ENCODE measurements around the gene SCYGR1.
"Not testable (repeated sequence)": the region's sequence is repeated elsewhere in the genome, so short reads cannot be mapped to it uniquely, and the experiment has no call there.

Gene SCYGR1

DNA sequence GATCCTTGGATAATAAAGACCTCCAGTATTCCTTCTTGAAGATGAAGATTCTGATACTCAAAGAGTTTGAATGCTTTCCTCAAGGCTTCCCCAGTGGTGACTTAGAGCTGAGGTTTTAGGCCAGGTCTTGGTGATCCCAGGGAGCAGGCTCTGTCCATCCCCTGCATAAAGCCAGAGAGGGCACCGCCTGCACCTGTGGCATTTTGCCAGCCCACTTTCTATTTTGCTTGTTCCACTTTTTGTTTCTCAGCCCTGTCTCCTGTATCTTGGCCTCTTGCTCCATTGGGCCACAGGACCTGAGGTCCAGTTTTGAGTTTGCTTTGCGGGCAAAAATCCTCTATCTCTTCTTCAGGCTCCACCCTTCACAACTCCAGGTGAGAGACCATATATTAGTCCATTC is 6.7 kb upstream of the SCYGR1 start:
- no peak for DNase-seq (ENCODE audit: low read depth)
- TF ChIP-seq, protein P1, sequence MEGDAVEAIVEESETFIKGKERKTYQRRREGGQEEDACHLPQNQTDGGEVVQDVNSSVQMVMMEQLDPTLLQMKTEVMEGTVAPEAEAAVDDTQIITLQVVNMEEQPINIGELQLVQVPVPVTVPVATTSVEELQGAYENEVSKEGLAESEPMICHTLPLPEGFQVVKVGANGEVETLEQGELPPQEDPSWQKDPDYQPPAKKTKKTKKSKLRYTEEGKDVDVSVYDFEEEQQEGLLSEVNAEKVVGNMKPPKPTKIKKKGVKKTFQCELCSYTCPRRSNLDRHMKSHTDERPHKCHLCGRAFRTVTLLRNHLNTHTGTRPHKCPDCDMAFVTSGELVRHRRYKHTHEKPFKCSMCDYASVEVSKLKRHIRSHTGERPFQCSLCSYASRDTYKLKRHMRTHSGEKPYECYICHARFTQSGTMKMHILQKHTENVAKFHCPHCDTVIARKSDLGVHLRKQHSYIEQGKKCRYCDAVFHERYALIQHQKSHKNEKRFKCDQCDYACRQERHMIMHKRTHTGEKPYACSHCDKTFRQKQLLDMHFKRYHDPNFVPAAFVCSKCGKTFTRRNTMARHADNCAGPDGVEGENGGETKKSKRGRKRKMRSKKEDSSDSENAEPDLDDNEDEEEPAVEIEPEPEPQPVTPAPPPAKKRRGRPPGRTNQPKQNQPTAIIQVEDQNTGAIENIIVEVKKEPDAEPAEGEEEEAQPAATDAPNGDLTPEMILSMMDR (IDR thresholded peaks at IDR 0.05; ENCODE audit: control insufficient read depth, extremely low read depth, insufficient read depth), result no peak
- no peak overlapping the region for H3K4me3 ChIP-seq (ENCODE audit: low read depth, low read length)

DNA sequence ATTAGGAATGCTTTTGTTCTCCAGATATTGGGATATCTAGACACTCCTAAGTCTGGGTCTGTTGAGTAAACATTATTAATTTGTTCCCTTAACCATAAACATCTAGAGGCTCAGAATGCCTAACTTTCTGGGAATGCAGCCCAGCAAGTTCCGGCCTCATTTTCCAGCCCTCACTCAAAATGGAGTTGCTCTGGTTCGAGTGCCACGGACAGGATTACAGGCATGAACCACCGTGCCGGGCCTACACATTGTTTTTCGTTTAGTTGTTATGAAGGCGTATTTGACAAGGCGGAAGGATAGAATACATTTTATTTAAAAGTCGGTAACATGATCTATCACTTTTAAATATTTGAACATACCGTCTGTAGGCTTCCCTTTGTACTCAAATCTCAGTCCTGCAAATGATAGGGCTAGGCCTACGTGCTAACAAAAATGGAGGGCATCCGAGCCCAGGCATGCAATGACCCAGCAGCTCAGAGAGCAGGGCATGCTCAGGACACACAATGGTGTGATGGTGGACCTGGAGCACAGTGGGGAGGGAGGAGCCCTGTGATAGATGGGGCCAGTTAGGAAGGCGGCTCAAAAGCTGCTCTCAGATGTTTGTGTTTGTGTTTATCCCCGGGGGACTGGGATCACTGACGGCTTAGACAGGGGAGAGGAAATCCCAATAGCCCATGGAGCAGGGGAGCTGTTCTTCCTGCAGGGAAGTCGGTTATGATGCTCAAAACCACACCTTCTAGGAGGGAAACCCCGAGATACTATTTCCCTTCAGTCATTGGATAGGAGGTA is 2.9 kb upstream of the SCYGR1 start:
- TF ChIP-seq, protein P1 (IDR thresholded peaks at IDR 0.05; ENCODE audit: control insufficient read depth, extremely low read depth, insufficient read depth), result no peak
- DNase-seq (ENCODE audit: low read depth), result no peak

DNA sequence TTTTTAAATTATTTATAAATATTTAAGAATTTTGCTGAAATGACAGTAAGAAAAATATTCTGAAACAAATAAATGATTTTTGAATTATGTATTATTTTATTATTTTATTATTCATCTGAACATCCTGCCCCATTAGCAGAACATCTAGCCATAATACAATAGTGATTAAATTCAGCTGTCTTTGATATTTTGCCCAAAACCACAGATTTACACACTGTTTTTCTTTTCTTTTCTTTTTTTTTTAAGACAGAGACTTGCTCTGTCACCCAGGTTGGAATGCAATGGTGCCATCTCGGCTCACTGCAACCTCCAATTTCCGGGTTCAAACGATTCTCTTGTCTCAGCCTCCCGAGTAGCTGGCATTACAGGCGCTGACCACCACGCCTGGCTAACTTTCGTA is 1.9 kb upstream of the SCYGR1 start:
- TF ChIP-seq, protein P1 (IDR thresholded peaks at IDR 0.05; ENCODE audit: control insufficient read depth, extremely low read depth, insufficient read depth), result no peak
- no peak for DNase-seq (ENCODE audit: low read depth)
- H3K4me3 ChIP-seq (ENCODE audit: low read depth, low read length), result no peak overlapping the region

More for the DNA sequence above, 2.9 kb upstream of the SCYGR1 start:
- H3K4me3 ChIP-seq (ENCODE audit: low read depth, low read length), result no peak overlapping the region

DNA sequence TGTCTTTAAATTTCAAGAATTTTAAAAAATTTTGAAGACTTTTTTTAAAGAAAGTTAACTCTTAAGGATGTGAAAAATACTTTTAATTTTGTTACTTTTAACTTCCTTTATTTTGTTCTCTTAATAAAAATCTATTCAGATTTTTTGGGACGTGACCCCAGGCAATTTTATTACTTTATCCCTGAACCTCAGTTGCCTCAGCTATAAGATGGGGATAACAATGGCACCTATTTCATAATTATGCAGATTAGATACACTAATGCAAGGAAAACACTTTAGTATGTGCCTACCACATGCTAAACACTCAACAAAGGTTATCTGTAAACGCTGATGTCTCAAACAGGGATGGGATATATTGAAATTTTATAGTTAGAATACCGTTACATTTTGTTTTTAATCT is 1.5 kb upstream of the SCYGR1 start:
- H3K4me3 ChIP-seq (ENCODE audit: low read depth, low read length), result no peak overlapping the region
- TF ChIP-seq, protein P1 (IDR thresholded peaks at IDR 0.05; ENCODE audit: control insufficient read depth, extremely low read depth, insufficient read depth), result no peak
- DNase-seq (ENCODE audit: low read depth), result no peak

DNA sequence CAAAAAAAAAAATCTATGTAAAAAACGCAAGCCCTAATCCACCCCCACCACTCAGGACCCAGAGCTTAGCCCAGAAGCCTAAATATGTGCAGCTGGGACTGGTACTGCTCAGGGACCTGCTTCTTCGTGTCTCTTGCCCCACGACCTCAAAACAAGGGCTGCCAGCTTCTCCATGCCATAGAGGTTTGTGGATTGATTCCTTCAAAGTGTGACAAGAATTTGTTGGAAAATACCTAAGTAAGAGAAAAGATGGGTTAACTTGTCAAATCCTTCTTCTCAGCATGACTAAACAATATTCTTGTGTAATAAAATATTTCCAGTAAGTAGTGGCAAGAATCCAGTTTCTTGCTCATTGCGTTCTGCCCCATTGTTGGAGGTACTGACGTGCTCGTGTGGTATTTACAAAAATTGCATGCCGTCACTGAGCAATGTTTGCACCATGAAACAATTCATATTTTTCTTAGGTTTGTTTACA is 825 bp upstream of the SCYGR1 start:
- no peak for DNase-seq (ENCODE audit: low read depth)
- no peak overlapping the region for H3K4me3 ChIP-seq (ENCODE audit: low read depth, low read length)
- TF ChIP-seq, protein P1 (IDR thresholded peaks at IDR 0.05; ENCODE audit: control insufficient read depth, extremely low read depth, insufficient read depth), result no peak

DNA sequence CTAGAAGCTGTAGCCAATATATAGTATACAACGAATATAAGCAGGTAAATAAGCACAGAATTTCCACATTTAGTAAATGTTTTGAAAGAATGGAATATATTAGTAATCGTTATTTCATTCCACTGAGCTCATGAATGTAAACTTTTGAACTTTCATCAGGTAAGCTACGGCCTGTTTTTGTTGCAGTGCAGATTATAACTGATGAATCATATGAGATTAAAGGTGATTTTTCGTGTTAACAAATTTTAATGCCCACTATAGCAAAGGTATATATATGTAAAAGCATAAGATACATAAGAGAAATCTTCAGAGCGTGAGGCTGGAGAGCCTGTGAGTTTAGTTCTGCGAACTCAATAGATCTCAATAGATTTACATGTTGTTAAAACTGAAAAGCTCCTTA is 1.1 kb downstream of the SCYGR1 start:
- no peak for DNase-seq (ENCODE audit: low read depth)
- H3K4me3 ChIP-seq (ENCODE audit: low read depth, low read length), result no peak overlapping the region
- TF ChIP-seq, protein P1 (IDR thresholded peaks at IDR 0.05; ENCODE audit: control insufficient read depth, extremely low read depth, insufficient read depth), result no peak

DNA sequence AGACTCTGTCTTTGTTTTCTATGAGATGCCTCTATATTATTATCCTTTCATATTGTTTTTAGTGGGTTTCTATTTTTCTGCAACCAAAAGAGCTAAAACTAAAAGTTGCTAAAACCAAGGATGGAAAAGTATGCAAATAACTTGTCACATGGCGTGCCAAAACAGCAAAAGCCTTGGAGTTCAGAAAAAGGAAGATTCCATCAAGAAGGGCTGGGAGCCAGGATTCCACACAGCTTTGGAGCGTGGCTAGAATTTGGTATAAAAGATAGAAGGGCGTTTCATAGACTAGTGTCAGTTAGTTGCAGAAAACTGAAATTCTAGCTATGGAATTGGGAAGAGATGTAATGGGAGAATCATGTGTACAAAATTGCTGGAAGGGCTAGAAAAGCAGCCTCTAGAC is 4.1 kb downstream of the SCYGR1 start:
- TF ChIP-seq, protein P1 (IDR thresholded peaks at IDR 0.05; ENCODE audit: control insufficient read depth, extremely low read depth, insufficient read depth), result no peak
- no peak for DNase-seq (ENCODE audit: low read depth)
- H3K4me3 ChIP-seq (ENCODE audit: low read depth, low read length), result no peak overlapping the region

DNA sequence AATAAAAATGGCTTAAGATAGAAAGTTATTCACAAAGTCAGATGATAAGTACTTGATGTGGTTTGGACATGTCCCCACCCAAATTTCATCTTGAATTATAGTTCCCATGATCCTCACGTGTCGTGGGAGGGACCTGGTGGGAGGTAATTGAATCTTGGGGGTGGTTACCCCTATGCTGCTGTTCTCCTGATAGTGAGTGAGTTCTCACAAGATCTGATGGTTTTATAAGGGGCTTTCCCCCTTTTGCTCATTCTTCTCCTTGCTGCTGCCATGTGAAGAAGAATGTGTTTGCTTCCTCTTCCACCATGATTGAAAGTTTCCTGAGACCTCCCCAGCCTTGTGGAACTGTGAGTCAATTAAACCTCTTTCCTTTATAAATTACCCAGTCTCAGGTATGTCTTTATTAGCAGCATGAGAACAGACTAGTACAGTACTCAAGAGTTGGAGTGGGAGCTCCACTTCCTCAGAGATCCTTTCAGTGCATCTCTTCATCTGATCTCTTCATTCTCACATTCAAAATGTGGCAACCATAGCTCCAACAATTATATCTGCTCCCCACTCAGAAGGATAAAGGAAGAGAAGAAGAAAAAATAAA is 5.4 kb downstream of the SCYGR1 start:
- DNase-seq (ENCODE audit: low read depth); H3K4me3 ChIP-seq (ENCODE audit: low read depth, low read length): not testable (repeated sequence)
